Measurements from ENCODE around the gene PSMD14.
"Not testable (repeated sequence)": the region's sequence is repeated elsewhere in the genome, so short reads cannot be mapped to it uniquely, and the experiment has no call there.

Gene PSMD14

DNA sequence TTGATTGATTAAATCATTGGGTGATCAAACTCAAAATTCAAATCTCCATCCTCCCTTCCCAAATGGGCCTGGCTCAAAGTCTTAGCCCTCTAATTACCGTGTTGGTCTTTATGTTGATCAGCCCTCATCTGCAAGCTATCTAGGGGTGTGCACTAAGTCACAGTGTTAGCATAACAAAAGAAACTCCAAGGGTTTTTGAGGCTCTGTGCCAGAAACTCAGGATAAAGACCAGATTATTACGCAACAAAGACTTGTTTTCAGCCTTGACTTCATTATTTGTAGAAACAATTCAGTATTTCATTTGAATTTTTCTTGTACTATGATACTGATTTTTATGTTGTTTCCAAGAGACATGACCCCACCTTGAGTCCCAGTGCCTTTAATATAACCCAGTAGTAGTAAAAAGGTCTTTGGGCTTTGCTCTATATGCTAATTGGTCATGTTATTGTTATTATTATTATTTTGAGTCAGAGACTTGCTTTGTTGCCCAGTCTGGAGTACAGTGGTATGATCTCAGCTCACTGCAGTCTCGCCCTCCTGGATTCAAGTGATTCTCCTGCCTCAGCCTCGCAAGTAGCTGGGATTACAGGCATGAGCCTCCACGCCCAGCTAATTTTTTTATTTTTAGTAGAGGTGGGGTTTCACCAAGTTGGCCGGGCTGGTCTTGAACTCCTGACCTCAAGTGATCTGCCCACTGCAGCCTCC lies 13.9 kb downstream of the PSMD14 start:
- H3K4me3 ChIP-seq (ENCODE audit: low read length) = no peak overlapping the region
- peak; percentile 12 for DNase-seq (ENCODE audit: low read depth)
- TF ChIP-seq, protein P1, sequence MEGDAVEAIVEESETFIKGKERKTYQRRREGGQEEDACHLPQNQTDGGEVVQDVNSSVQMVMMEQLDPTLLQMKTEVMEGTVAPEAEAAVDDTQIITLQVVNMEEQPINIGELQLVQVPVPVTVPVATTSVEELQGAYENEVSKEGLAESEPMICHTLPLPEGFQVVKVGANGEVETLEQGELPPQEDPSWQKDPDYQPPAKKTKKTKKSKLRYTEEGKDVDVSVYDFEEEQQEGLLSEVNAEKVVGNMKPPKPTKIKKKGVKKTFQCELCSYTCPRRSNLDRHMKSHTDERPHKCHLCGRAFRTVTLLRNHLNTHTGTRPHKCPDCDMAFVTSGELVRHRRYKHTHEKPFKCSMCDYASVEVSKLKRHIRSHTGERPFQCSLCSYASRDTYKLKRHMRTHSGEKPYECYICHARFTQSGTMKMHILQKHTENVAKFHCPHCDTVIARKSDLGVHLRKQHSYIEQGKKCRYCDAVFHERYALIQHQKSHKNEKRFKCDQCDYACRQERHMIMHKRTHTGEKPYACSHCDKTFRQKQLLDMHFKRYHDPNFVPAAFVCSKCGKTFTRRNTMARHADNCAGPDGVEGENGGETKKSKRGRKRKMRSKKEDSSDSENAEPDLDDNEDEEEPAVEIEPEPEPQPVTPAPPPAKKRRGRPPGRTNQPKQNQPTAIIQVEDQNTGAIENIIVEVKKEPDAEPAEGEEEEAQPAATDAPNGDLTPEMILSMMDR (conservative IDR thresholded peaks at IDR 0.05; ENCODE audit: low read length) = no peak

DNA sequence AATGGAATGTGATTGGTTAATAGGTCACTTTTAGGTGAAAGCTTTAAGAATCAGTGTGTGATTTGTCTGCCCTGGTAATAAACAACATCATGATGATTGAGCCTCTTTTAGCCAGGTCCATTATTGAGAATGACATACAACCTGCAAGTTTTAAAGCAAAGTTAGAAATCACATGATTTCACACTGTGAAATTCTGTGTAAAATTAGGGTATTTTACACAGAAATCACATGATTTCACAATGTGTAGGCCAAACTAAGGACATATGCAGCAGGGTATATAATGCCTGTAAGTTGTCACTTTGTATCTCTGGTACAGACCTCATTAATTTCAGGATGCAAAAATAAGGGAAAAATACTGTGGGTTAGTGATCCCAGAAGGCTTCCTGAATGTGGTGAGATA lies 16.7 kb downstream of the PSMD14 start:
- TF ChIP-seq, protein P1 (conservative IDR thresholded peaks at IDR 0.05; ENCODE audit: low read length) = no peak
- DNase-seq (ENCODE audit: low read depth) = no peak
- no peak overlapping the region for H3K4me3 ChIP-seq (ENCODE audit: low read length)

DNA sequence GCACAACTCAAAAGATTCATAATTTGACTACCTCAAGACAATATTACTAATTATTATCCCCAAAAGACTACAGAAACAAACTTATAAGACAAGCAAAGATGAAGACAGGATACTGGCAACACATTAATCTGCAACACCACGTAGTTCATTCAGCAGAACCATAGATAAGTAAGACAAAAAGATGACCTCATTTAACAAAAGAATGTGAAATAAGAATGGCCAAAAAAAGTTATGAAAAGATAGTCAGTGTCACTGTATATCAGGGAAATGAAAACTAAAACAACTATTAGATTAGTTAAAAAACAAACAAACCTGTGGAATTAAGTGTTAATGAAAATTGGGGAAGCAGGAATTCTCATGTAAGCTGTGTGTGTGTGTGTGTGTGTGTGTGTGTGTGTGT lies 19.4 kb downstream of the PSMD14 start:
- no peak overlapping the region for H3K4me3 ChIP-seq (ENCODE audit: low read length)
- TF ChIP-seq, protein P1 (conservative IDR thresholded peaks at IDR 0.05; ENCODE audit: low read length) = no peak
- DNase-seq (ENCODE audit: low read depth) = no peak

DNA sequence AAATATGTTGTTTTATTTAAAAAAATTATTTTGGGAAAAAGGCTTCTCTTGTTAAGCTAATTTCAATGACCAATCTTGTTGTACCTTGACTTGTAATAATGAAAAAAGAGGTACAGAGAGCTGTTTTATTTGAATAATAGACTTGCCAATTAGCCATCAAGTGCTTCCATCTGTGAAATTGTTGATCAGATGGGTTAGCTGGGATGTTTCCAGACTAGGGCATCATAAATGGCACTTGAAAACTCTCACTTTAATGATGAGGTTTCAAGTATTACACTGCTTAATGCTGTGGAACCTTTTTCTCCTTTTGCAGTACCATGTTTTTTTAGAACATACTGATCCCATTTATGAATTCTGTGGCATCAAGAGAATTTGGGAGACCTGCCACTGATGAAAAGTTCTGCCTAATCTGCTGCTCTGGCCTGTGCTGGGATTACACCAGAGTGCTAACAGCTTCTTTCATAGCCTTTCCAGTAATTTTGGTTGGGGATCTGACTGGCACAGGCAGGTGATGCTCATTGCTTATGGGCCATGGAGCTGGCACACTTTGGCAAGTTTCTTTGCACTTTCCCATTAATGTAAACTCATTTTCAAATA lies 24.2 kb downstream of the PSMD14 start:
- peak; percentile 13 for DNase-seq (ENCODE audit: low read depth)
- H3K4me3 ChIP-seq (ENCODE audit: low read length) = no peak overlapping the region
- TF ChIP-seq, protein P1 (conservative IDR thresholded peaks at IDR 0.05; ENCODE audit: low read length) = no peak

DNA sequence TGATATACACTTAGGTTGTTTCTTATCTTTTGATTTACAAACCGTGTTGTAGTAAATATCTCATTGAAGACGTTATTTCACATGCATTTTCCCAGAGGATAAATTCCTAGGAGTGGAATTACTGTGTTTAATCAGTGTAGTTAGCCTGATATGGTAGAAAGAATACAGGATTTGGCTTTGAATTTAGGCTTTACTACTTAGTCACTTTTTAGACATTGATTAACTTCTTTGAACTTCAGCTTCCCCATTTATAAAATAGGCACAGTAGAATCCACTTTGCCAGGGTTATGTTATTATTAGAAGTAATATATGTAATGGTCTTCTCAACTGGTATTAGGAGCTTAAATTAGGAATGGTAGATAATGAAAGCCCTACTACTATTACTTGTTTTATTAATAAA lies 27.4 kb downstream of the PSMD14 start:
- no peak for DNase-seq (ENCODE audit: low read depth)
- H3K4me3 ChIP-seq (ENCODE audit: low read length) = no peak overlapping the region
- TF ChIP-seq, protein P1 (conservative IDR thresholded peaks at IDR 0.05; ENCODE audit: low read length) = no peak

DNA sequence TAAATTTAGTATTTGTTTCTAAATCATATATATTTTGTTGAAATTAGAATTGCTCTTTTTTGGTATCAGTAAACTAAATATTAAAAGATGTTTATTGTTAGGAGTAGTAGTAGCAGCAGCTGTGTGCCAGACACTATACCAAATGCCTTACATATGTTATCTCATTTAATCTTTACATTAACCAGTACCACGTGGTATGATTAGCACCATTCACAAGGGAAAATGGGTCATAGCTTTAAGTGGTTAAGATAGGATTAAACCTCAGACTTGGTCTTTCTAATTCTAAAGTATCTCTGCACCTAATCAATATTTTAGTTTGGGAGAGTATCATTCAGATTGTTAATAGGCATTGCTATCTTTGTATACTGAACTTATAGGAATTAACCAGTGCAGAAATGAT lies 29.0 kb downstream of the PSMD14 start:
- TF ChIP-seq, protein P1 (conservative IDR thresholded peaks at IDR 0.05; ENCODE audit: low read length) = no peak
- no peak overlapping the region for H3K4me3 ChIP-seq (ENCODE audit: low read length)
- DNase-seq (ENCODE audit: low read depth) = no peak

DNA sequence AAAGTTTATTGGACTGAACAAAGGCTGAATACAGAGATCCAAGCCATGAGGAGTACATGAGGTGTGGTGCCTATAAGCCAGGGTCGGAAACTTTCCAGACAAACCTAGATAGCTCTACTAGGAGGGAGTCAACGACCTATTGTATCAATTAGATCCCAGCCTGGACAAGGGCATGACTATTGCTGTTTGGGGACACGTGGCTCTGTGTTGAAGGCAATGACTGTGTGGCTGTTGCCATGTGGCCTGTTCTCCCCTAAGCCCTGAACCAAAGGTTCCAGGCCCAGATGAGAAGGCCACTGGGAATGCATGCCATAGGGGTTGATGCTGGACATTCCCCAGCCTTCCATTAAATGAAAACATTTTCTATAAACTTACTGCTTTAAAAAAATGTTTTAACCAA lies 31.3 kb downstream of the PSMD14 start:
- DNase-seq (ENCODE audit: low read depth); H3K4me3 ChIP-seq (ENCODE audit: low read length): not testable (repeated sequence)

DNA sequence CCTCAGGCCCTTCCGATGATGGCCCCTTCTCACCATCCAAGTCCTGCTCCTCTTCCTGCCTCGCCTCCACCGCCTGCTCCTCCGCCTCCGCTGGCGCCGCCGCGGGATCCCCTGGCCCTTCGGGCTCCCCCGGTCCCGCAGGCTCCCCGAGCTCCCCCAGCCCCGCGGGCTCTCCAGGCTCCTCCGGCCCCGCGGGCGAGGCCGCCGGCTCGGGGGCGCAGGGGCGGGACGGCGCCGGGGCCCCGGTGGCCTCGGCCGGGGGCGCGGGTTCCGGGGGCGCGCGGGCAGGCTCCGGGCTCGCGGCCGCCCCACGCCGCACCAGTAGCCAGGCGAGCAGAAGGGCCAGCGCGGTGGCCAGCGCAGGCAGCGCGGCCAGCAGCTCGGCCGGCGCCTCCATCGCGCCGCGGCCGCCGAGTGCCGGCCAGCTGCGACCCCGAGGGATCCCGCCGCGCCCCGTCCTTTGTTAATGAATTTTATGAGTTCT lies 32.7 kb downstream of the PSMD14 start:
- DNase-seq (ENCODE audit: low read depth); H3K4me3 ChIP-seq (ENCODE audit: low read length): not testable (repeated sequence)
